Femur (tissue), 1 donor: ENCODE data around the gene SCUBE2.
"Not testable (repeated sequence)": the region's sequence is repeated elsewhere in the genome, so short reads cannot be mapped to it uniquely, and the experiment has no call there.

Experiments used
- DNase-seq: peaks from one replicate; pipeline ENCODE4 v3.0.0-alpha.2; 2017

SCUBE2 gene

GRCh38 chr11:9104580-9104979 lies 13.2 kb upstream of the SCUBE2 start:
- no peak for DNase-seq

- DNase-seq, result no peak
Measured at GRCh38 chr11:9103542-9104276, 12.3 kb upstream of the SCUBE2 start.

- no peak for DNase-seq
Measured at GRCh38 chr11:9099617-9100016, 8.2 kb upstream of the SCUBE2 start.

- DNase-seq, result not testable (repeated sequence)
Measured at GRCh38 chr11:9098455-9098854, 7.1 kb upstream of the SCUBE2 start.

- not testable (repeated sequence) for DNase-seq
Measured at GRCh38 chr11:9097186-9097943, 6.0 kb upstream of the SCUBE2 start.

GRCh38 chr11:9096427-9096826 lies 5.0 kb upstream of the SCUBE2 start:
- no peak for DNase-seq

- DNase-seq, result no peak
Measured at GRCh38 chr11:9095421-9095820, 4.0 kb upstream of the SCUBE2 start.

- DNase-seq, result no peak
Measured at GRCh38 chr11:9094420-9094819, 3.0 kb upstream of the SCUBE2 start.

GRCh38 chr11:9092853-9093778 lies 1.7 kb upstream of the SCUBE2 start:
- no peak for DNase-seq

GRCh38 chr11:9092072-9092471 lies 673 bp upstream of the SCUBE2 start:
- no peak for DNase-seq

GRCh38 chr11:9090488-9091043 lies 833 bp downstream of the SCUBE2 start:
- DNase-seq, result no peak

GRCh38 chr11:9089636-9090035 lies 1.8 kb downstream of the SCUBE2 start:
- no peak for DNase-seq

GRCh38 chr11:9089061-9089460 lies 2.3 kb downstream of the SCUBE2 start:
- DNase-seq, result no peak

GRCh38 chr11:9082575-9082974 lies 8.8 kb downstream of the SCUBE2 start:
- DNase-seq, result no peak

GRCh38 chr11:9081153-9081552 lies 10.2 kb downstream of the SCUBE2 start:
- no peak for DNase-seq

- no peak for DNase-seq
Measured at GRCh38 chr11:9078113-9079086, 13.0 kb downstream of the SCUBE2 start.

GRCh38 chr11:9077164-9077563 lies 14.2 kb downstream of the SCUBE2 start:
- no peak for DNase-seq

- no peak for DNase-seq
Measured at GRCh38 chr11:9076661-9077060, 14.7 kb downstream of the SCUBE2 start.

GRCh38 chr11:9076046-9076445 lies 15.4 kb downstream of the SCUBE2 start:
- no peak for DNase-seq

GRCh38 chr11:9075556-9075955 lies 15.8 kb downstream of the SCUBE2 start:
- no peak for DNase-seq

GRCh38 chr11:9074338-9075029 lies 16.9 kb downstream of the SCUBE2 start:
- DNase-seq, result no peak
